SHP77 treated with DMSO at 0.1 percent for 48 hours (cell line): ENCODE data around the gene IKBKE.

Experiments
- DNase-seq: peaks from one replicate; lab custom pipeline; 2025; lab: John Stamatoyannopoulos, UW

Gene IKBKE

GRCh38 chr1:206469933-206470691 lies at the start of gene IKBKE:
Gene IKBKE (plus strand): TSS chr1:206470476. CDS start chr1:206473228, 2,752 bp downstream.
- DNase-seq: no peak

- no peak for DNase-seq
These were observed 48.5 kb upstream of the IKBKE start for GRCh38 chr1:206421616-206422340.

GRCh38 chr1:206422525-206422924 lies 47.8 kb upstream of the IKBKE start:
- no peak for DNase-seq

- DNase-seq: no peak
These were observed 43.0 kb upstream of the IKBKE start for GRCh38 chr1:206427291-206427690.

GRCh38 chr1:206429421-206429820 lies 40.9 kb upstream of the IKBKE start:
- no peak for DNase-seq

- DNase-seq: no peak
These were observed 40.0 kb upstream of the IKBKE start for GRCh38 chr1:206430031-206430983.

GRCh38 chr1:206435445-206435844 lies 34.8 kb upstream of the IKBKE start:
- DNase-seq: no peak

GRCh38 chr1:206438554-206438953 lies 31.7 kb upstream of the IKBKE start:
- no peak for DNase-seq

GRCh38 chr1:206439205-206439604 lies 31.1 kb upstream of the IKBKE start:
- no peak for DNase-seq

- no peak for DNase-seq
These were observed 28.8 kb upstream of the IKBKE start for GRCh38 chr1:206441336-206441967.

GRCh38 chr1:206442101-206442500 lies 28.2 kb upstream of the IKBKE start:
- no peak for DNase-seq

GRCh38 chr1:206445116-206445515 lies 25.2 kb upstream of the IKBKE start:
- no peak for DNase-seq

- DNase-seq: no peak
These were observed 24.3 kb upstream of the IKBKE start for GRCh38 chr1:206445911-206446356.

- DNase-seq: no peak
These were observed 23.4 kb upstream of the IKBKE start for GRCh38 chr1:206446688-206447421.

- no peak for DNase-seq
These were observed 22.9 kb upstream of the IKBKE start for GRCh38 chr1:206447422-206447765.

GRCh38 chr1:206447792-206448191 lies 22.5 kb upstream of the IKBKE start:
- DNase-seq: no peak

GRCh38 chr1:206448471-206448870 lies 21.8 kb upstream of the IKBKE start:
- no peak for DNase-seq

- no peak for DNase-seq
These were observed 20.7 kb upstream of the IKBKE start for GRCh38 chr1:206449565-206449964.

GRCh38 chr1:206450281-206450680 lies 20.0 kb upstream of the IKBKE start:
- no peak for DNase-seq

GRCh38 chr1:206451134-206451686 lies 19.1 kb upstream of the IKBKE start:
- DNase-seq: no peak

- DNase-seq: no peak
These were observed 17.2 kb upstream of the IKBKE start for GRCh38 chr1:206453111-206453510.
